ENCODE results near the gene ALDH4A1. TPM values are rescaled to one million over a fixed set of nuclear protein-coding genes. Genes with fewer than 3 reads are reported as not detected.

Gene ALDH4A1
- polyA plus RNA-seq (2013, experiment 1 of 2): 11.9 TPM
- 11.5 TPM for polyA plus RNA-seq (2013, experiment 2 of 2)

- DNase-seq (ENCODE audit: low spot score): peak; percentile 98
- Histone ChIP-seq H3K4me1 (ENCODE audit: control insufficient read depth in 2 of 2, insufficient read depth in 1 of 2, low read depth in 1 of 2, low read length in 2 of 2) (peaks cover 3 to 7% of the 10 kb centered on the region in 2 donors), H2BK5ac (ENCODE audit: low read length) (no peak within 1 kb of the TSS), H2BK15ac (ENCODE audit: low read length) (no peak within 1 kb of the TSS), H3K27me3 (ENCODE audit: control insufficient read depth in 3 of 3, insufficient read depth in 3 of 3, low read depth in 1 of 3, low read length in 3 of 3) (no peaks in the 10 kb centered on the region), H3K14ac (ENCODE audit: low read length) (peak within 1 kb of the TSS; percentile 74), H2AK5ac (ENCODE audit: low read depth, low read length) (no peak within 1 kb of the TSS), H3K9me3 (replicated peaks in 1 of 2; ENCODE audit: control insufficient read depth in 2 of 2, insufficient read depth in 1 of 2, low read depth in 1 of 2, low read length in 2 of 2) (no peaks in the 10 kb centered on the region), H4K8ac (ENCODE audit: low read depth, low read length) (no peak within 1 kb of the TSS), H3K4me2 (ENCODE audit: insufficient read depth, low read length, poor library complexity, severe bottlenecking) (peak within 1 kb of the TSS; percentile 81), H2BK12ac (ENCODE audit: low read length) (no peak within 1 kb of the TSS), H3K9ac (ENCODE audit: low read depth, low read length, poor library complexity) (peak within 1 kb of the TSS; percentile 89), H3K36me3 (replicated peaks in 1 of 2; ENCODE audit: control insufficient read depth in 2 of 2, insufficient read depth in 2 of 2, low read length in 2 of 2) (peaks cover under 1 to 3% of the 10 kb centered on the region in 2 donors), H2BK120ac (ENCODE audit: low read depth, low read length) (no peak within 1 kb of the TSS), H3K23ac (ENCODE audit: low read depth, low read length, poor library complexity) (peak within 1 kb of the TSS; percentile 78), H3K27ac (replicated peaks; ENCODE audit: low read length) (no peak within 1 kb of the TSS), H3K4ac (ENCODE audit: low read length) (no peak within 1 kb of the TSS), H4K91ac (ENCODE audit: low read depth, low read length, poor library complexity) (no peak within 1 kb of the TSS), H2AFZ (ENCODE audit: low read length) (peak within 1 kb of the TSS; percentile 95), H3K79me1 (ENCODE audit: low read depth, low read length) (no peaks in the 10 kb centered on the region), H3K4me3 (ENCODE audit: low read length in 2 of 2) (peak within 1 kb of the TSS; percentile 57 to 96), H3K18ac (ENCODE audit: low read length) (peak within 1 kb of the TSS; percentile 82)
- no CpG with 5 or more reads among the region's 55 CpGs for WGBS, 2 donors (ENCODE audit: extremely low coverage in 2 of 2, insufficient read length in 2 of 2, insufficient replicate concordance in 1 of 2)
Measured at GRCh38 chr1:18902523-18903290, at the start of gene ALDH4A1. TSS of gene ALDH4A1 (minus strand) at chr1:18902555. CDS start at chr1:18902523, 32 bp downstream.

DNA sequence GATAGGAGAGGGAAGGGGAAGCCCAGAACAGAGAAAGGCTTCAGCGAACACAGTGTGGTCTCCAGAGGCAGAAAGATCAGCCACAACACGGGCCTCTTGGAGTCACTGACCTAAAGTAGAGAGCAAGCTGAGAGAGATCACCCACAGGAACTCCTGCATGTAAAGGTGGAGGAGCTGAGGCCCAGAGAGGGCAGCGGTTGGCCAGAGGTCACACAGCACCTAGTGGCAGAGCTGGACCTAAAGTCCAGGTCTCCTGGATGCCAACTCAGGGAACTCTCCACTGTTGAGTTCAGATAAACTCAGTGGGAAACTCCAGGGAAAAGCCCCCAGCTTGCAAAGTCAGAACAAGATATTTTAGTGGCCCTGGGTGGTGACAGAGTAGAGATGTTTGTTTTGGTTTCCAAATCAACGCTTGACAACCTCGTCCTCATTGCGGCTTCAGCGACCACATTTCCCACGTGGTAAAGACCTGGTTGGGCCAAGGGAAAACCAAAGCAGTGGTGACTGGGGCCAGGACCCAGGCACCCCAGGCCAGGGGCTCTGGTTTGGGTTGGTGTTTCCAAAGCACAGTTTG is 49.5 kb upstream of the ALDH4A1 start:
- Histone ChIP-seq H3K27me3 (ENCODE audit: control insufficient read depth in 3 of 3, insufficient read depth in 3 of 3, low read depth in 1 of 3, low read length in 3 of 3) (peaks cover 0 to 22% (median 7%) of the 10 kb centered on the region in 3 experiments), H3K4me3 (ENCODE audit: low read length in 2 of 2) (no peak overlapping the region), H3K9me3 (replicated peaks in 1 of 2; ENCODE audit: control insufficient read depth in 2 of 2, insufficient read depth in 1 of 2, low read depth in 1 of 2, low read length in 2 of 2) (peaks cover 0 to 1% of the 10 kb centered on the region in 2 donors), H2BK120ac (ENCODE audit: low read depth, low read length) (no peak overlapping the region), H2AFZ (ENCODE audit: low read length) (no peak overlapping the region), H3K23ac (ENCODE audit: low read depth, low read length, poor library complexity) (peak overlapping the region; percentile 76), H2BK12ac (ENCODE audit: low read length) (no peak overlapping the region), H4K8ac (ENCODE audit: low read depth, low read length) (no peak overlapping the region), H3K9ac (ENCODE audit: low read depth, low read length, poor library complexity) (no peak overlapping the region), H3K14ac (ENCODE audit: low read length) (no peak overlapping the region), H2BK15ac (ENCODE audit: low read length) (peak overlapping the region; percentile 98), H2AK5ac (ENCODE audit: low read depth, low read length) (peak overlapping the region; percentile 96), H3K18ac (ENCODE audit: low read length) (no peak overlapping the region), H4K91ac (ENCODE audit: low read depth, low read length, poor library complexity) (peak overlapping the region; percentile 22), H3K4ac (ENCODE audit: low read length) (no peak overlapping the region), H3K4me1 (ENCODE audit: control insufficient read depth in 2 of 2, insufficient read depth in 1 of 2, low read depth in 1 of 2, low read length in 2 of 2) (peaks cover 22 to 45% of the 10 kb centered on the region in 2 donors), H3K27ac (replicated peaks; ENCODE audit: low read length) (no peak overlapping the region), H3K36me3 (replicated peaks in 1 of 2; ENCODE audit: control insufficient read depth in 2 of 2, insufficient read depth in 2 of 2, low read length in 2 of 2) (no peaks in the 10 kb centered on the region), H3K79me1 (ENCODE audit: low read depth, low read length) (peaks cover 8% of the 10 kb centered on the region), H2BK5ac (ENCODE audit: low read length) (no peak overlapping the region), H3K4me2 (ENCODE audit: insufficient read depth, low read length, poor library complexity, severe bottlenecking) (no peak overlapping the region)
- DNase-seq (ENCODE audit: low spot score): no peak
- WGBS, 2 donors (ENCODE audit: extremely low coverage in 2 of 2, insufficient read length in 2 of 2, insufficient replicate concordance in 1 of 2): no CpG with 5 or more reads among the region's 8 CpGs

DNA sequence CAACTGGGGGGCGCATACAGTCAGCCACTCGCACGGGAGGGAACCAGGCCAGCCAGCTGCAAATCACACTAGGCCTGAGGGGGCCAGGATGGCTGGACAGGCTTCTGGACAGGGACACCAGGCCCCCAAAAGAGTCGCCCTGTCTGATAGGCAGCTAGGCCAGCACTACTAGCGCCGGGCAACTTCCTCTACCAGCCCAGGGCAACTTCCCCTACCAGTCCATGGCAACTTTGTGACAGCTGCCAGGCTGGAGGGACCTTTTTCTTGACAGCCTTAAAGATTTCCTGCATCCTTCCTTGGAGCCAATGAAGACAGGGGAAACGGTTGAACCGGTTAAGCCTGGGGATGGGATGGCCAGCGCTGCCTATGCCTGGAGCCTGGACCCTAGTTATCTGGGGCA is 49.1 kb upstream of the ALDH4A1 start:
- peak overlapping the region; percentile 86 for H2AFZ ChIP-seq (ENCODE audit: low read length)
- H3K23ac ChIP-seq (ENCODE audit: low read depth, low read length, poor library complexity): peak overlapping the region; percentile 76
- H3K4me3 ChIP-seq (ENCODE audit: low read length in 2 of 2): no peak overlapping the region
- peak overlapping the region; percentile 76 for H3K14ac ChIP-seq (ENCODE audit: low read length)
- DNase-seq (ENCODE audit: low spot score): no peak
- peak overlapping the region; percentile 22 for H4K91ac ChIP-seq (ENCODE audit: low read depth, low read length, poor library complexity)
- H3K4ac ChIP-seq (ENCODE audit: low read length): peak overlapping the region; percentile 78
- peak overlapping the region; percentile 98 for H2BK15ac ChIP-seq (ENCODE audit: low read length)
- H3K9me3 ChIP-seq (replicated peaks in 1 of 2; ENCODE audit: control insufficient read depth in 2 of 2, insufficient read depth in 1 of 2, low read depth in 1 of 2, low read length in 2 of 2): peaks cover 0 to 1% of the 10 kb centered on the region in 2 donors
- H2BK12ac ChIP-seq (ENCODE audit: low read length): peak overlapping the region; percentile 50
- H2BK120ac ChIP-seq (ENCODE audit: low read depth, low read length): no peak overlapping the region
- no peak overlapping the region for H3K4me2 ChIP-seq (ENCODE audit: insufficient read depth, low read length, poor library complexity, severe bottlenecking)
- peak overlapping the region; percentile 64 for H3K9ac ChIP-seq (ENCODE audit: low read depth, low read length, poor library complexity)
- H2BK5ac ChIP-seq (ENCODE audit: low read length): peak overlapping the region; percentile 30
- H3K27me3 ChIP-seq (ENCODE audit: control insufficient read depth in 3 of 3, insufficient read depth in 3 of 3, low read depth in 1 of 3, low read length in 3 of 3): peaks cover 0 to 22% (median 7%) of the 10 kb centered on the region in 3 experiments
- H3K4me1 ChIP-seq (ENCODE audit: control insufficient read depth in 2 of 2, insufficient read depth in 1 of 2, low read depth in 1 of 2, low read length in 2 of 2): peaks cover 22 to 45% of the 10 kb centered on the region in 2 donors
- peak overlapping the region; percentile 87 for H3K18ac ChIP-seq (ENCODE audit: low read length)
- no peak overlapping the region for H3K27ac ChIP-seq (replicated peaks; ENCODE audit: low read length)
- H2AK5ac ChIP-seq (ENCODE audit: low read depth, low read length): peak overlapping the region; percentile 96
- peaks cover 8% of the 10 kb centered on the region for H3K79me1 ChIP-seq (ENCODE audit: low read depth, low read length)
- no peaks in the 10 kb centered on the region for H3K36me3 ChIP-seq (replicated peaks in 1 of 2; ENCODE audit: control insufficient read depth in 2 of 2, insufficient read depth in 2 of 2, low read length in 2 of 2)
- WGBS, 2 donors (ENCODE audit: extremely low coverage in 2 of 2, insufficient read length in 2 of 2, insufficient replicate concordance in 1 of 2): no CpG with 5 or more reads among the region's 9 CpGs
- H4K8ac ChIP-seq (ENCODE audit: low read depth, low read length): no peak overlapping the region
